OCI-LY7 (cell line): Measurements from ENCODE around the gene CAPRIN2.

Source experiments
- CTCF ChIP-seq: fragments of 200-600 bp; sonication (generic); conservative IDR thresholded peaks from 2 replicates; pipeline ENCODE4 v1.5.1; 2014; ENCODE audit warnings: mild to moderate bottlenecking, antibody characterized with exemption, low read length, moderate library complexity, mixed read lengths
- EZH2phosphoT487 ChIP-seq: fragments of 200-600 bp; sonication (generic); IDR thresholded peaks from 2 replicates; pipeline ENCODE4 v1.6.1; 2018; ENCODE audit warnings: low read depth, borderline replicate concordance, mild to moderate bottlenecking, mixed run types, antibody characterized with exemption, low read length, moderate library complexity, mixed read lengths

GRCh38 chr12:30784508-30784907 is 29.8 kb upstream of the CAPRIN2 start:
- no peak for TF ChIP-seq CTCF
- TF ChIP-seq EZH2phosphoT487, result no peak
